ENCODE results near the gene GALNTL6. TPM values are rescaled to one million over a fixed set of nuclear protein-coding genes. Genes with fewer than 3 reads are reported as not detected.

GALNTL6 gene
- total and polyA plus RNA-seq, 2 donors (not counting 3 experiments of a cell fraction or from before 2014, with no cell fraction given), result not detected

DNA sequence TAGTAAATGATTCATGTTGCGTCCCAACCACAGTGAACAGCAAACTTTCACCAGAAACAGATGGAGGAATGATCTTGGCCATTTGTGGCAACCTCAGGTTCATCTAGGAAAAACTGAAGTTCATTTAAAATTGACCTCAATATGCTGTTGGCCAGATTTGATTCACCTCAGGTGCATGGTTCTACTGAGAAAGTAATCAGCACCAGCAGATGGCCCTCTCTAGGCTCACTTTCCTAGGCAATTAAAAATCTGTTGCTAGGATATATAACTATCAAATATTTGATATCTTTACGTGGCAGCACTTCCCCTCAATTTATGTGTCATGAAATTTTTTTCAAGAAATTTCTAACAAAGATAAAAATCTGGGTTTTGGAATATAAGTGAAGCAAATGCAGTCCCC, 344.7 kb downstream of the GALNTL6 start:
- H3K4me1 ChIP-seq (ENCODE audit: control insufficient read depth, extremely low read depth, insufficient read depth, low read length), result no peaks in the 10 kb centered on the region
- intact Hi-C loops (cut with micrococcal nuclease) (no loop called here), dilution Hi-C loops (cut with MboI; ENCODE audit: extremely low pct_ligation_motif_present, low sequenced_read_pairs) (no loop called here)
- CTCF ChIA-PET, result no interaction called here
- FAIRE-seq (no peak), DNase-seq (ENCODE audit: low read depth, low spot score) (no peak)
- TF ChIP-seq, protein P1, sequence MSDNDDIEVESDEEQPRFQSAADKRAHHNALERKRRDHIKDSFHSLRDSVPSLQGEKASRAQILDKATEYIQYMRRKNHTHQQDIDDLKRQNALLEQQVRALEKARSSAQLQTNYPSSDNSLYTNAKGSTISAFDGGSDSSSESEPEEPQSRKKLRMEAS (IDR thresholded peaks at IDR 0.05; ENCODE audit: insufficient read depth, insufficient read length), result no peak
- no peak for TF ChIP-seq MYC (IDR thresholded peaks at IDR 0.05; ENCODE audit: low read depth, low read length)
- no peak for TF ChIP-seq GATA2 (IDR thresholded peaks at IDR 0.05; ENCODE audit: insufficient read depth, insufficient read length, low read depth, low read length)
- no peak for TF ChIP-seq JUN (IDR thresholded peaks at IDR 0.05; ENCODE audit: borderline replicate concordance, insufficient read depth, insufficient read length, low read depth)
- no peak for TF ChIP-seq POLR2A (IDR thresholded peaks at IDR 0.05; ENCODE audit: low read depth, low read length)
- H4K20me1 ChIP-seq (replicated peaks; ENCODE audit: control insufficient read depth, extremely low read depth, insufficient read depth, low read length), result no peaks in the 10 kb centered on the region
- H3K9ac ChIP-seq (replicated peaks; ENCODE audit: extremely low read depth, insufficient read depth, low read length), result no peak overlapping the region
- no TSS peak for BruUV-seq (replicated peaks)
- no peak overlapping the region for H3K27ac ChIP-seq (ENCODE audit: insufficient read depth, low read depth, low read length)
- no peak overlapping the region for H2AFZ ChIP-seq (ENCODE audit: low read depth, low read length)
- POLR2A ChIA-PET, result no interaction called here
- H3K9me1 ChIP-seq (replicated peaks; ENCODE audit: control insufficient read depth, extremely low read depth, insufficient read depth, low read length), result no peaks in the 10 kb centered on the region
- H3K4me3 ChIP-seq (replicated peaks in 1 of 3; ENCODE audit: insufficient read depth in 1 of 3, low read depth in 1 of 3, low read length in 3 of 3), result no peak overlapping the region
- H3K4me2 ChIP-seq (ENCODE audit: insufficient read depth, low read length), result no peak overlapping the region
- H3K79me2 ChIP-seq (ENCODE audit: control insufficient read depth, insufficient read depth, low read length), result no peaks in the 10 kb centered on the region
- H3K27me3 ChIP-seq (ENCODE audit: control insufficient read depth in 2 of 2, insufficient read depth in 2 of 2, low read length in 2 of 2), result no peaks in the 10 kb centered on the region
- no peaks in the 10 kb centered on the region for H3K9me3 ChIP-seq (replicated peaks; ENCODE audit: control insufficient read depth, insufficient read depth, low read length)
- no peaks in the 10 kb centered on the region for H3K36me3 ChIP-seq (ENCODE audit: control insufficient read depth in 2 of 2, extremely low read depth in 1 of 2, insufficient read depth in 2 of 2, low read length in 2 of 2)

DNA sequence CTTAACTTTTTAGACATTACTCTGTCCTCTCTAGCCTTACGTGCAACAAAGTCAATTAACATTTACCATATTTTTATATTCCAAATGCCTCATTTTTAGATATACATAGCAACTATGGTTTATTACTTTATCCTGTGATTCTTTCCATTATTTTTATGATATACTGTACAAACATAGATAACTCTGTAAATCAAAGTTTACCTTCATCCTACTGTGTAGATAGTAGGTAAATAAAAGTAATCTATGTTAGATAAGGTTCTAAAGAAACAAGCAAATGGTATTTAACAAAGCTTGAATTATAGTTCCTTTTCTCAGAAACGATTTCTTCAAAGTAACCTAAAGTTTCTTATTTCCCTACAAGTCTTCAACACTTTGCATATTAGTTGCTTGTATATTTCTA, 350.0 kb downstream of the GALNTL6 start:
- Histone ChIP-seq H3K27ac (ENCODE audit: insufficient read depth, low read depth, low read length) (no peak overlapping the region), H3K9me3 (replicated peaks; ENCODE audit: control insufficient read depth, insufficient read depth, low read length) (no peaks in the 10 kb centered on the region), H3K4me3 (replicated peaks in 1 of 3; ENCODE audit: insufficient read depth in 1 of 3, low read depth in 1 of 3, low read length in 3 of 3) (no peak overlapping the region), H3K36me3 (ENCODE audit: control insufficient read depth in 2 of 2, extremely low read depth in 1 of 2, insufficient read depth in 2 of 2, low read length in 2 of 2) (no peaks in the 10 kb centered on the region), H3K9me1 (replicated peaks; ENCODE audit: control insufficient read depth, extremely low read depth, insufficient read depth, low read length) (no peaks in the 10 kb centered on the region), H3K79me2 (ENCODE audit: control insufficient read depth, insufficient read depth, low read length) (no peaks in the 10 kb centered on the region), H2AFZ (ENCODE audit: low read depth, low read length) (no peak overlapping the region), H3K4me1 (ENCODE audit: control insufficient read depth, extremely low read depth, insufficient read depth, low read length) (no peaks in the 10 kb centered on the region), H3K27me3 (ENCODE audit: control insufficient read depth in 2 of 2, insufficient read depth in 2 of 2, low read length in 2 of 2) (no peaks in the 10 kb centered on the region), H3K9ac (replicated peaks; ENCODE audit: extremely low read depth, insufficient read depth, low read length) (no peak overlapping the region), H3K4me2 (ENCODE audit: insufficient read depth, low read length) (no peak overlapping the region), H4K20me1 (replicated peaks; ENCODE audit: control insufficient read depth, extremely low read depth, insufficient read depth, low read length) (no peaks in the 10 kb centered on the region)
- dilution Hi-C loops (cut with MboI; ENCODE audit: extremely low pct_ligation_motif_present, low sequenced_read_pairs) (no loop called here), intact Hi-C loops (cut with micrococcal nuclease) (no loop called here)
- CTCF ChIA-PET, result no interaction called here
- POLR2A ChIA-PET, result no interaction called here
- DNase-seq (ENCODE audit: low read depth, low spot score) (no peak), FAIRE-seq (no peak)
- TF ChIP-seq JUN (IDR thresholded peaks at IDR 0.05; ENCODE audit: borderline replicate concordance, insufficient read depth, insufficient read length, low read depth) (no peak), MYC (IDR thresholded peaks at IDR 0.05; ENCODE audit: low read depth, low read length) (no peak), POLR2AphosphoS5 (IDR thresholded peaks at IDR 0.05; ENCODE audit: insufficient read depth, low read depth, low read length) (no peak)
- TF ChIP-seq, protein P1 (IDR thresholded peaks at IDR 0.05; ENCODE audit: insufficient read depth, insufficient read length), result no peak
- BruUV-seq (replicated peaks), result no TSS peak

Measured in endothelial cell of umbilical vein (primary cell).